ENCODE results near the gene PTPRH. TPM values are rescaled to one million over a fixed set of nuclear protein-coding genes. Genes with fewer than 3 reads are reported as not detected.
A peak's percentile ranks its signal among the peaks of the same experiment; 100 is the strongest.
"Not testable (repeated sequence)": the region's sequence is repeated elsewhere in the genome, so short reads cannot be mapped to it uniquely, and the experiment has no call there.

The PTPRH gene
- total RNA-seq, 1 experiment from 2014 or later: 0.39 TPM

- no peak for DNase-seq (ENCODE audit: low read depth)
Observed at GRCh38 chr19:55225415-55225958, 16.2 kb upstream of the PTPRH start.

- DNase-seq (ENCODE audit: low read depth): not testable (repeated sequence)
Observed at GRCh38 chr19:55224679-55225414, 15.5 kb upstream of the PTPRH start.

- no peak for DNase-seq (ENCODE audit: low read depth)
Observed at GRCh38 chr19:55224038-55224665, 14.9 kb upstream of the PTPRH start.

- DNase-seq (ENCODE audit: low read depth): no peak
Observed at GRCh38 chr19:55223291-55224037, 14.2 kb upstream of the PTPRH start.

- DNase-seq (ENCODE audit: low read depth): no peak
Observed at GRCh38 chr19:55220525-55220924, 11.2 kb upstream of the PTPRH start.

- DNase-seq (ENCODE audit: low read depth): peak; percentile 98
Observed at GRCh38 chr19:55216461-55217198, 7.3 kb upstream of the PTPRH start.

GRCh38 chr19:55213547-55213946 lies 4.2 kb upstream of the PTPRH start:
- no peak for DNase-seq (ENCODE audit: low read depth)

GRCh38 chr19:55212447-55212846 lies 3.1 kb upstream of the PTPRH start:
- peak; percentile 34 for DNase-seq (ENCODE audit: low read depth)

- DNase-seq (ENCODE audit: low read depth): peak; percentile 92
Observed at GRCh38 chr19:55209693-55210472, 582 bp upstream of the PTPRH start.

- DNase-seq (ENCODE audit: low read depth): peak; percentile 88
Observed at GRCh38 chr19:55206664-55207500, 2.4 kb downstream of the PTPRH start.

GRCh38 chr19:55202199-55202598 lies 7.1 kb downstream of the PTPRH start:
- DNase-seq (ENCODE audit: low read depth): not testable (repeated sequence)

GRCh38 chr19:55199620-55200204 lies 9.6 kb downstream of the PTPRH start:
- no peak for DNase-seq (ENCODE audit: low read depth)

- no peak for DNase-seq (ENCODE audit: low read depth)
Observed at GRCh38 chr19:55198651-55199050, 10.7 kb downstream of the PTPRH start.

- DNase-seq (ENCODE audit: low read depth): no peak
Observed at GRCh38 chr19:55197528-55197927, 11.8 kb downstream of the PTPRH start.

- peak; percentile 35 for DNase-seq (ENCODE audit: low read depth)
Observed at GRCh38 chr19:55196803-55197202, 12.5 kb downstream of the PTPRH start.

- DNase-seq (ENCODE audit: low read depth): no peak
Observed at GRCh38 chr19:55193481-55193880, 15.8 kb downstream of the PTPRH start.

- peak; percentile 96 for DNase-seq (ENCODE audit: low read depth)
Observed at GRCh38 chr19:55189403-55189835, 19.9 kb downstream of the PTPRH start.

GRCh38 chr19:55188625-55189024 lies 20.7 kb downstream of the PTPRH start:
- peak; percentile 54 for DNase-seq (ENCODE audit: low read depth)

GRCh38 chr19:55186080-55186479 lies 23.2 kb downstream of the PTPRH start:
- DNase-seq (ENCODE audit: low read depth): no peak
